Hepatocyte (in vitro differentiated cells): ENCODE results near the gene ARL14.

Experiments
- EZH2 ChIP-seq: fragments of 200-600 bp; sonication (generic); IDR thresholded peaks from 2 replicates; pipeline ENCODE4 v1.6.1; 2016; ENCODE audit warnings: antibody characterized with exemption, mild to moderate bottlenecking, borderline replicate concordance
- EZH2phosphoT487 ChIP-seq: fragments of 200-600 bp; sonication (generic); IDR thresholded peaks from one replicate; pipeline ENCODE4 v1.6.1; 2018; ENCODE audit warnings: antibody characterized with exemption, mild to moderate bottlenecking, low read depth, moderate library complexity; ENCODE audit not compliant: unreplicated experiment, severe bottlenecking
- TF ChIP-seq, protein P1 (sequence below): fragments of 200-600 bp; sonication (generic); IDR thresholded peaks from 2 replicates; pipeline ENCODE4 v1.5.1; 2016; ENCODE audit warnings: antibody characterized with exemption, mild to moderate bottlenecking; ENCODE audit not compliant: poor library complexity

DNA sequence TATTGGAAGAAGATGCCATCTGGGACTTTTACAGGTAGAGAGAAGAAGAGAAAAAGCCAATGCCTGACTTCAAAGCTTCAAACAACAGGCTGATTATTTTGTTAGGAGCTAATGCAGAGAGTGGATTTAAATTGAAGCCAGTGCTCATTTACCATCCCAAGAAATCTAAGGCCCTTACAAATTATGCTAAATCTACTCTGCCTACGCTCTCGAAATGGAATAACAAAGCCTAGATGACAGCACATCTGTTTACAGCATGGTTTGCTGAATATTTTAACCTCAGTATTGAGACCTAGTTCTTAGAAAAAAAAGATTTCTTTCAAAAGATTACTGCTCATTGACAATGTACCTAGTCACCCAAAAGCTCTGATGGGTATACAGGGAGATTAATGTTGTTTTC, 16.2 kb downstream of the ARL14 start:
- TF ChIP-seq, protein P1, sequence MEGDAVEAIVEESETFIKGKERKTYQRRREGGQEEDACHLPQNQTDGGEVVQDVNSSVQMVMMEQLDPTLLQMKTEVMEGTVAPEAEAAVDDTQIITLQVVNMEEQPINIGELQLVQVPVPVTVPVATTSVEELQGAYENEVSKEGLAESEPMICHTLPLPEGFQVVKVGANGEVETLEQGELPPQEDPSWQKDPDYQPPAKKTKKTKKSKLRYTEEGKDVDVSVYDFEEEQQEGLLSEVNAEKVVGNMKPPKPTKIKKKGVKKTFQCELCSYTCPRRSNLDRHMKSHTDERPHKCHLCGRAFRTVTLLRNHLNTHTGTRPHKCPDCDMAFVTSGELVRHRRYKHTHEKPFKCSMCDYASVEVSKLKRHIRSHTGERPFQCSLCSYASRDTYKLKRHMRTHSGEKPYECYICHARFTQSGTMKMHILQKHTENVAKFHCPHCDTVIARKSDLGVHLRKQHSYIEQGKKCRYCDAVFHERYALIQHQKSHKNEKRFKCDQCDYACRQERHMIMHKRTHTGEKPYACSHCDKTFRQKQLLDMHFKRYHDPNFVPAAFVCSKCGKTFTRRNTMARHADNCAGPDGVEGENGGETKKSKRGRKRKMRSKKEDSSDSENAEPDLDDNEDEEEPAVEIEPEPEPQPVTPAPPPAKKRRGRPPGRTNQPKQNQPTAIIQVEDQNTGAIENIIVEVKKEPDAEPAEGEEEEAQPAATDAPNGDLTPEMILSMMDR = no peak
- TF ChIP-seq EZH2phosphoT487 (no peak), EZH2 (no peak)
